ENCODE measurements around the gene CREG2. TPM values are rescaled to one million over a fixed set of nuclear protein-coding genes. Genes with fewer than 3 reads are reported as not detected.

Gene CREG2
- total RNA-seq, 2 experiments from 2014 or later: not detected

- H3K4me1 Mint-ChIP-seq (ENCODE audit: low read depth): peaks cover 50% of the 10 kb centered on the region
- CTCF ChIA-PET: interaction anchor here (1.1 to 1.3 kb wide), 3 partner anchors 21 to 77 kb away, joined by 3 read pairs; partner anchors contain the start of gene CREG2
- no peak overlapping the region for H3K27ac Mint-ChIP-seq
- DNase-seq: no peak
- no peaks in the 10 kb centered on the region for H3K27me3 Mint-ChIP-seq (ENCODE audit: low read depth)
- H3K9me3 Mint-ChIP-seq: no peaks in the 10 kb centered on the region
- peaks cover 8% of the 10 kb centered on the region for H3K36me3 Mint-ChIP-seq (ENCODE audit: low read depth)
- intact Hi-C loops (cut with micrococcal nuclease): no loop called here
- H3K4me3 Mint-ChIP-seq: no peak overlapping the region
Measured at GRCh38 chr2:101310090-101310833, 77.0 kb downstream of the CREG2 start.

GRCh38 chr2:101308432-101309210 is 78.7 kb downstream of the CREG2 start, which contains the start of gene RNF149:
TSS of gene RNF149 (minus strand) at chr2:101308701. CDS start at chr2:101308588, 113 bp downstream.
- peak; percentile 87 for DNase-seq
- Mint-ChIP-seq H3K36me3 (ENCODE audit: low read depth) (peaks cover 8% of the 10 kb centered on the region), H3K27me3 (ENCODE audit: low read depth) (no peaks in the 10 kb centered on the region), H3K4me3 (peak within 1 kb of the TSS; percentile 82), H3K4me1 (ENCODE audit: low read depth) (peaks cover 62% of the 10 kb centered on the region), H3K27ac (peak within 1 kb of the TSS; percentile 88), H3K9me3 (no peaks in the 10 kb centered on the region)
- intact Hi-C loops (cut with micrococcal nuclease): loop anchor here (5.0 to 10.0 kb wide), 4 partner anchors 409 to 1116 kb away; partner anchors contain the start of gene IL18RAP
- CTCF ChIA-PET: interaction anchor here (0.6 to 1.1 kb wide), 7 partner anchors 18 to 299 kb away, joined by 3 to 4 read pairs (median 3); no protein-coding TSS in a partner anchor

DNA sequence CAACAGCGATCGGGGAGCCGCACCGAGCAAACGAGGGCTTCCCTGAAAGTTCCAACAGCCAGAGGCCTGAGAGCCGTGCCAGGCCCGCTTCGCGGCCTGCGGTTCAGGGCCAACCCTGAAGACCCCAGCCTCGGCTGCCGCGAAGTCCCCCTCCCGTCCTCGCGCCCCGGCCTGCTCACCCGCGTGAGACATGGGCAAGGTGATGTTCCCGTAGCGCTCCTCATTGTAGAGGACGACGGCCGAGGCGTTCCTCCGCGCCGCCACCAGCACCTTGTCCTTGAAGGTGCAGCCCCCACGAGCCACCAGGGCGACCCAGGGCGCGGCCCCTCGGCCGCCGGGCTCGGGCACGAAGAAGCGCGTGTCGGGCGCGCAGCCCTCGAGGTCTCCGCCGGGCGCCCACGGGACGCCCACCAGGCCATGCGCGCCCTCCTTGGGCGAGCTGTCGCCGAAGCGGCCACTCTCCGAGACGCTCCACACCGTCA is 79.3 kb downstream of the CREG2 start:
- Mint-ChIP-seq H3K27ac (peak overlapping the region; percentile 88), H3K4me1 (ENCODE audit: low read depth) (peaks cover 65% of the 10 kb centered on the region), H3K9me3 (no peaks in the 10 kb centered on the region), H3K36me3 (ENCODE audit: low read depth) (peaks cover 8% of the 10 kb centered on the region), H3K4me3 (peak overlapping the region; percentile 82), H3K27me3 (ENCODE audit: low read depth) (no peaks in the 10 kb centered on the region)
- intact Hi-C loops (cut with micrococcal nuclease): loop anchor here (1.0 to 10.0 kb wide), 15 partner anchors 9 to 1117 kb away; partner anchors contain the start of genes CNOT11 and IL18RAP
- CTCF ChIA-PET: interaction anchor here (1.1 kb wide), 1 partner anchor 34 kb away, joined by 3 read pairs; no protein-coding TSS in a partner anchor
- DNase-seq: peak; percentile 46

GRCh38 chr2:101307503-101307902 is 79.8 kb downstream of the CREG2 start:
- Mint-ChIP-seq H3K27ac (peak overlapping the region; percentile 88), H3K4me3 (peak overlapping the region; percentile 82), H3K4me1 (ENCODE audit: low read depth) (peaks cover 69% of the 10 kb centered on the region), H3K27me3 (ENCODE audit: low read depth) (no peaks in the 10 kb centered on the region), H3K36me3 (ENCODE audit: low read depth) (peaks cover 12% of the 10 kb centered on the region), H3K9me3 (no peaks in the 10 kb centered on the region)
- intact Hi-C loops (cut with micrococcal nuclease): loop anchor here (1.0 to 10.0 kb wide), 15 partner anchors 8 to 1117 kb away; partner anchors contain the start of genes CNOT11 and IL18RAP
- CTCF ChIA-PET: no interaction called here
- peak; percentile 39 for DNase-seq

DNA sequence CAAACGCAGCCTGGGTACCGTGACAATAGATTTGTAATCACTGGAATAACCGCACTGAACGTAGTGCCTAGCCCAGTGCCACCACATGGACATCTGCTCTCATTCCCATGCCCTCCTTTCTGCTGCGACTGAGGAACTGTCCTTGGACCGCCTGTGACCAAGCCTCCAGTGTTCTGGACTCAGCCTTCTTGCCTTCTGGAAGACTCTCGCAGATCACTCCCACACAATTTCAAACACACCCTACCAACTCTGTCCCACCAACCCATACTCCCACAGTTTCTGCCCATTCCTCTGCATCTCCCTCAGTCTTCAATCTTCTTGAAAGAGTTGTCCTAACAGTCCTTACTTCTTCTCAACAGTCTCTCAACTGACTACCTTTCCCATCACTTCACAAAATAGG is 80.9 kb downstream of the CREG2 start:
- CTCF ChIA-PET: interaction anchor here (1.7 kb wide), 1 partner anchor 35 kb away, joined by 4 read pairs; no protein-coding TSS in a partner anchor
- H3K27me3 Mint-ChIP-seq (ENCODE audit: low read depth): no peaks in the 10 kb centered on the region
- H3K27ac Mint-ChIP-seq: peak overlapping the region; percentile 88
- peak overlapping the region; percentile 82 for H3K4me3 Mint-ChIP-seq
- peaks cover 73% of the 10 kb centered on the region for H3K4me1 Mint-ChIP-seq (ENCODE audit: low read depth)
- DNase-seq: peak; percentile 33
- intact Hi-C loops (cut with micrococcal nuclease): loop anchor here (2.0 to 10.0 kb wide), 7 partner anchors 411 to 1118 kb away; partner anchors contain the start of gene IL18RAP
- peaks cover 14% of the 10 kb centered on the region for H3K36me3 Mint-ChIP-seq (ENCODE audit: low read depth)
- no peaks in the 10 kb centered on the region for H3K9me3 Mint-ChIP-seq

DNA sequence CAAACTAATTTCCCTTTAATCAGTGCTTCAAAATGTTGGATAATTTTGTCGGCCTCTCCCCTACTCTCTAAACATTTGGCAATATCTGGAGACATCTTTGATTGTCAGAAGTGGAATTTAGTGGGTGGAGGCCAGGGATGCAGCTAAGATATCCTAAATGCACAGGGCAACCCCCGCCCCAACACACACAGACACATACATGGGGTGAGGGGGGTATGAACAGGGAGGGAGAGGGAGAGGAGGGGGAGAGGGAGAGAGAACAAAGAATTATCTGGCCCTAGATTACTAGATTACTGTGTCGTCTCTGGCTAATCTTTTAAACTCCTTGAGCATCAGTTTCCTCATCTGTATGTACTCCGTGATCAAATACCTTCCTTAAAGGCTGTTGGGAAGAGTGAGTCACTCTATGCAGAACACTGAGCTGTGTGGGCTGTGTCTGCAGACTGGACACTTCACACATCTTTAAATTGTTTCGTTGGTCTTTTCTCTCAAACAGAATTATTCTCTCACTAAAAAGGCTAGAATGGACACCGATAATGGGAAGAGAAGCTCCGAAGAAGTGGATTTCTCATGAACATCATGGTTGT is 81.7 kb downstream of the CREG2 start:
- intact Hi-C loops (cut with micrococcal nuclease): loop anchor here (2.0 to 10.0 kb wide), 7 partner anchors 412 to 1119 kb away; partner anchors contain the start of gene IL18RAP
- CTCF ChIA-PET: interaction anchor here (1.7 kb wide), 1 partner anchor 36 kb away, joined by 4 read pairs; no protein-coding TSS in a partner anchor
- Mint-ChIP-seq H3K36me3 (ENCODE audit: low read depth) (peaks cover 14% of the 10 kb centered on the region), H3K27ac (peak overlapping the region; percentile 16), H3K4me3 (peak overlapping the region; percentile 82), H3K9me3 (no peaks in the 10 kb centered on the region), H3K4me1 (ENCODE audit: low read depth) (peaks cover 71% of the 10 kb centered on the region), H3K27me3 (ENCODE audit: low read depth) (no peaks in the 10 kb centered on the region)
- no peak for DNase-seq

DNA sequence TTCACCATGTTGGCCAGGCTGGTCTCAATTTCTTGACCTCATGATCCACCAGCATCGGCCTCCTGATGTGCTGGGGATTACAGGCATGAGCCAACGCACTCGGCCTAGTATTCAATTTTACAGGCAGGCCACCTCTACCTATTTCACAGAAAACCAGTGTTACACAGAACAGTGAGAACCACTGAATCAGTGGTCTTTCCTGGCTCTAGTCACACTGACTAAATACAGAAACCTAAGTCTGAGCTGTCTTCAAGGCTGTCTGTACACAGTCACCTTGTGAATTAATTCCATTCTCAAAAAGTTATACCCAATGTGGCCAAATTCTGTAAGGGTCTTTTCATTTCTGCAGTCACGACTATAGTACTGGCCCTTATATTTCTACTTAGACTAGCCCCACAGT is 82.3 kb downstream of the CREG2 start:
- H3K36me3 Mint-ChIP-seq (ENCODE audit: low read depth): peaks cover 14% of the 10 kb centered on the region
- H3K4me1 Mint-ChIP-seq (ENCODE audit: low read depth): peaks cover 70% of the 10 kb centered on the region
- CTCF ChIA-PET: interaction anchor here (1.7 kb wide), 1 partner anchor 37 kb away, joined by 4 read pairs; no protein-coding TSS in a partner anchor
- intact Hi-C loops (cut with micrococcal nuclease): loop anchor here (5.0 to 10.0 kb wide), 4 partner anchors 412 to 1120 kb away; partner anchors contain the start of gene IL18RAP
- H3K27ac Mint-ChIP-seq: no peak overlapping the region
- H3K4me3 Mint-ChIP-seq: peak overlapping the region; percentile 82
- H3K27me3 Mint-ChIP-seq (ENCODE audit: low read depth): no peaks in the 10 kb centered on the region
- no peaks in the 10 kb centered on the region for H3K9me3 Mint-ChIP-seq
- no peak for DNase-seq

GRCh38 chr2:101303688-101304087 is 83.6 kb downstream of the CREG2 start:
- Mint-ChIP-seq H3K4me1 (ENCODE audit: low read depth) (peaks cover 72% of the 10 kb centered on the region), H3K4me3 (no peak overlapping the region), H3K27ac (no peak overlapping the region), H3K9me3 (no peaks in the 10 kb centered on the region), H3K27me3 (ENCODE audit: low read depth) (no peaks in the 10 kb centered on the region), H3K36me3 (ENCODE audit: low read depth) (peaks cover 18% of the 10 kb centered on the region)
- DNase-seq: no peak
- CTCF ChIA-PET: interaction anchor here (0.6 to 0.7 kb wide), 2 partner anchors 23 to 50 kb away, joined by 3 read pairs; no protein-coding TSS in a partner anchor
- intact Hi-C loops (cut with micrococcal nuclease): loop anchor here (10.0 kb wide), 2 partner anchors 489 to 1121 kb away; partner anchors contain the start of gene IL18RAP

DNA sequence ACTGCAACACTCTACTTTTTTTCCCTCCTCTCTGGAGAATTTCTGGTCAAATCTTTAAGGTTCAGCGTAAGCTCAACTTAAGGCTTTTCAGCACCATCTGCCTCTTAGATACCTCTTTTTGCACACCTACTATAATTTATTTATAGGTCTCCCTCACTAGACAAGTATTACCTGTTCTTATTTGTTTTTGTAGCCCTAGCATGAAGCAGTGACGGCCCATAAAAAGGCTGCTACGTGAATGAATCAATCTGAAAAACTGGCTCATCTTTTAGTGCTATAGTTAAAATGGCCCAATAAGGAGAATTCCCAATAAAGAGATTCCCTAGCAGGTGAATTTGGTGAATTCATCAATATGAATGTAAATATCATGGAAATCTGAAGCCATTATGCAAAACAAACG is 85.3 kb downstream of the CREG2 start:
- no peak overlapping the region for H3K4me3 Mint-ChIP-seq
- H3K36me3 Mint-ChIP-seq (ENCODE audit: low read depth): peaks cover 22% of the 10 kb centered on the region
- CTCF ChIA-PET: no interaction called here
- DNase-seq: no peak
- no peak overlapping the region for H3K27ac Mint-ChIP-seq
- no peaks in the 10 kb centered on the region for H3K9me3 Mint-ChIP-seq
- H3K4me1 Mint-ChIP-seq (ENCODE audit: low read depth): peaks cover 85% of the 10 kb centered on the region
- no peaks in the 10 kb centered on the region for H3K27me3 Mint-ChIP-seq (ENCODE audit: low read depth)
- intact Hi-C loops (cut with micrococcal nuclease): loop anchor here (10.0 kb wide), 2 partner anchors 487 to 1123 kb away; partner anchors contain the start of gene IL18RAP

DNA sequence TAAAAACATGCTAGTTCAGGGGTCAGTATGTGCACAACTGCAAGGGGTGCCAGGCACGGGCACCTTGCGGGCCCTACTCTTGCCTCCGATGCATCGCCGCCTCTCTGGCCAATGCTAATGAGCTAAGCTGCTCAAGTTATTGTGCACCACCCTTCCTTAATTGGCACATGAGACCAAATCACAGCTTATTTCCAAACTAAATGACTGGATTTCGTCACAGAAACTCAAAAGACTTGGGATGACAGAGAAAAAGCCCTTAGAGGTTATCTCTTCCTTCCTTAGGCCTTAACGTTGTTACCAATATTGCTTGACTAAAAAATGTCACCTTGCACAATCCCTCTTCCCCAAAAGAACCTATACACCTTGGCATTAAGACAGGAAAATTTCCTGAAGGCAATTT is 86.5 kb downstream of the CREG2 start:
- Mint-ChIP-seq H3K9me3 (no peaks in the 10 kb centered on the region), H3K36me3 (ENCODE audit: low read depth) (peaks cover 19% of the 10 kb centered on the region), H3K27me3 (ENCODE audit: low read depth) (no peaks in the 10 kb centered on the region), H3K27ac (no peak overlapping the region), H3K4me3 (no peak overlapping the region), H3K4me1 (ENCODE audit: low read depth) (peaks cover 84% of the 10 kb centered on the region)
- CTCF ChIA-PET: interaction anchor here (1.1 kb wide), 1 partner anchor 32 kb away, joined by 5 read pairs; no protein-coding TSS in a partner anchor
- no peak for DNase-seq
- intact Hi-C loops (cut with micrococcal nuclease): loop anchor here (10.0 kb wide), 2 partner anchors 486 to 1124 kb away; partner anchors contain the start of gene IL18RAP

DNA sequence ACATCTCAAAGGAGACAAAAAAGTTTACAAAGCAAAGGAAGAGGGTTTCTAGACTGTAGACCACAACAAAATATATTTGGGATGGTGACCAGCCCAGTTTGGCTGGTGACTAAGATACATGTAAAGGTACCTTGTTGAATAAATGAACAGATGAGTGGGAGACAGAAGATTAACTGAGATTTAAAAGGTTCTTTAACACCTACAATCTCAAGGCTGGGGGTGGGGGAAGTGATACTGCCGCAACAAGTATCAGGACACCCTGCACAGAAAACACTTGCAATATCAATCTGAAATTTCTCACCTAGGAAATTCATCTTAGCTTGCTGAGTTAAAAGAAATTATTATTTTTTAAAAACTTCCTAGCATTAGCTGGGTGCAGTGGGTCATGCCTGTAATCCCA is 87.1 kb downstream of the CREG2 start:
- intact Hi-C loops (cut with micrococcal nuclease): loop anchor here (10.0 kb wide), 2 partner anchors 485 to 1125 kb away; partner anchors contain the start of gene IL18RAP
- CTCF ChIA-PET: interaction anchor here (1.1 kb wide), 1 partner anchor 479 kb away, joined by 3 read pairs; no protein-coding TSS in a partner anchor
- Mint-ChIP-seq H3K4me3 (no peak overlapping the region), H3K36me3 (ENCODE audit: low read depth) (peaks cover 14% of the 10 kb centered on the region), H3K27ac (no peak overlapping the region), H3K27me3 (ENCODE audit: low read depth) (no peaks in the 10 kb centered on the region), H3K9me3 (no peaks in the 10 kb centered on the region), H3K4me1 (ENCODE audit: low read depth) (peaks cover 78% of the 10 kb centered on the region)
- peak; percentile 51 for DNase-seq

Measured in activated naive CD4-positive, alpha-beta T cell treated with anti-CD3 and anti-CD28 coated beads for 36 hours (primary cell).